ENCODE data around the gene SYPL1. TPM values are rescaled to one million over a fixed set of nuclear protein-coding genes. Genes with fewer than 3 reads are reported as not detected.

SYPL1 gene
- total and polyA plus RNA-seq, 9 of the 15 experiments (the other 6 are each of a cell fraction or from before 2014, with no cell fraction given), result 23.8 to 214 (median 70.2) TPM

- TF ChIP-seq, protein P1, sequence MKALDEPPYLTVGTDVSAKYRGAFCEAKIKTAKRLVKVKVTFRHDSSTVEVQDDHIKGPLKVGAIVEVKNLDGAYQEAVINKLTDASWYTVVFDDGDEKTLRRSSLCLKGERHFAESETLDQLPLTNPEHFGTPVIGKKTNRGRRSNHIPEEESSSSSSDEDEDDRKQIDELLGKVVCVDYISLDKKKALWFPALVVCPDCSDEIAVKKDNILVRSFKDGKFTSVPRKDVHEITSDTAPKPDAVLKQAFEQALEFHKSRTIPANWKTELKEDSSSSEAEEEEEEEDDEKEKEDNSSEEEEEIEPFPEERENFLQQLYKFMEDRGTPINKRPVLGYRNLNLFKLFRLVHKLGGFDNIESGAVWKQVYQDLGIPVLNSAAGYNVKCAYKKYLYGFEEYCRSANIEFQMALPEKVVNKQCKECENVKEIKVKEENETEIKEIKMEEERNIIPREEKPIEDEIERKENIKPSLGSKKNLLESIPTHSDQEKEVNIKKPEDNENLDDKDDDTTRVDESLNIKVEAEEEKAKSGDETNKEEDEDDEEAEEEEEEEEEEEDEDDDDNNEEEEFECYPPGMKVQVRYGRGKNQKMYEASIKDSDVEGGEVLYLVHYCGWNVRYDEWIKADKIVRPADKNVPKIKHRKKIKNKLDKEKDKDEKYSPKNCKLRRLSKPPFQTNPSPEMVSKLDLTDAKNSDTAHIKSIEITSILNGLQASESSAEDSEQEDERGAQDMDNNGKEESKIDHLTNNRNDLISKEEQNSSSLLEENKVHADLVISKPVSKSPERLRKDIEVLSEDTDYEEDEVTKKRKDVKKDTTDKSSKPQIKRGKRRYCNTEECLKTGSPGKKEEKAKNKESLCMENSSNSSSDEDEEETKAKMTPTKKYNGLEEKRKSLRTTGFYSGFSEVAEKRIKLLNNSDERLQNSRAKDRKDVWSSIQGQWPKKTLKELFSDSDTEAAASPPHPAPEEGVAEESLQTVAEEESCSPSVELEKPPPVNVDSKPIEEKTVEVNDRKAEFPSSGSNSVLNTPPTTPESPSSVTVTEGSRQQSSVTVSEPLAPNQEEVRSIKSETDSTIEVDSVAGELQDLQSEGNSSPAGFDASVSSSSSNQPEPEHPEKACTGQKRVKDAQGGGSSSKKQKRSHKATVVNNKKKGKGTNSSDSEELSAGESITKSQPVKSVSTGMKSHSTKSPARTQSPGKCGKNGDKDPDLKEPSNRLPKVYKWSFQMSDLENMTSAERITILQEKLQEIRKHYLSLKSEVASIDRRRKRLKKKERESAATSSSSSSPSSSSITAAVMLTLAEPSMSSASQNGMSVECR (CRISPR knock-in tag; IDR thresholded peaks at IDR 0.05), result no peak
- TF ChIP-seq CBFB (CRISPR knock-in tag; IDR thresholded peaks at IDR 0.05) (0 out of 2 replicates have a peak, but pooled peaks have one; percentile 58), RNF2 (IDR thresholded peaks at IDR 0.05) (no peak), CTCF (IDR thresholded peaks at IDR 0.05 in 2 of 3, conservative IDR thresholded peaks at IDR 0.05 in 1 of 3; ENCODE audit: insufficient read depth in 2 of 3, low read depth in 1 of 3, low read length in 3 of 3) (no peak), ZNF695 (CRISPR knock-in tag; IDR thresholded peaks at IDR 0.05) (no peak), GATA2 (CRISPR knock-in tag; IDR thresholded peaks at IDR 0.05) (peak; percentile 42; the same call in 1 of the 2 replicates), SREBF2 (CRISPR knock-in tag; IDR thresholded peaks at IDR 0.05) (peak; percentile 87; the same call in 1 of the 2 replicates), HDAC3 (IDR thresholded peaks at IDR 0.05; ENCODE audit: borderline replicate concordance, partially characterized antibody) (no peak), CEBPG (CRISPR knock-in tag; IDR thresholded peaks at IDR 0.05) (0 out of 2 replicates have a peak, but pooled peaks have one; percentile 4), CEBPG (tag; conservative IDR thresholded peaks at IDR 0.05 in 1 of 2, IDR thresholded peaks at IDR 0.05 in 1 of 2) (no peak), ARID2 (IDR thresholded peaks at IDR 0.05) (no peak), TRIM25 (IDR thresholded peaks at IDR 0.05; ENCODE audit: borderline replicate concordance) (0 out of 2 replicates have a peak, but pooled peaks have one; percentile 29), PHF21A (IDR thresholded peaks at IDR 0.05; ENCODE audit: borderline replicate concordance, low read depth) (no peak), ZBTB11 (CRISPR knock-in tag; IDR thresholded peaks at IDR 0.05) (no peak), ZFX (CRISPR knock-in tag; IDR thresholded peaks at IDR 0.05) (no peak), MAFG (tag; conservative IDR thresholded peaks at IDR 0.05) (no peak), BHLHE40 (IDR thresholded peaks at IDR 0.05; ENCODE audit: low read length) (no peak)
Observed at GRCh38 chr7:106112972-106113421, 885 bp upstream of the SYPL1 start (continued).

Data from K562 (cell line).